GM23248 (cell line): ENCODE results near the gene DENND4C.

Source experiments
- EZH2 ChIP-seq: fragments of 200-600 bp; sonication (generic); IDR thresholded peaks from 2 replicates; pipeline ENCODE4 v1.6.1; 2018; ENCODE audit warnings: antibody characterized with exemption, mild to moderate bottlenecking; ENCODE audit not compliant: insufficient read depth, poor library complexity, severe bottlenecking
- EZH2phosphoT487 ChIP-seq: fragments of 200-600 bp; sonication (generic); IDR thresholded peaks from 2 replicates; pipeline ENCODE4 v1.6.1; 2018; ENCODE audit warnings: antibody characterized with exemption, moderate library complexity, mild to moderate bottlenecking, low read depth; ENCODE audit not compliant: insufficient read depth

GRCh38 chr9:19201899-19202891, 28.3 kb upstream of the DENND4C start:
- TF ChIP-seq EZH2phosphoT487 (no peak), EZH2 (no peak)
